Measurements from ENCODE around the gene TJP2.

GRCh38 chr9:69197687-69198086 lies 23.6 kb downstream of the TJP2 start:
- TF ChIP-seq, protein P1, sequence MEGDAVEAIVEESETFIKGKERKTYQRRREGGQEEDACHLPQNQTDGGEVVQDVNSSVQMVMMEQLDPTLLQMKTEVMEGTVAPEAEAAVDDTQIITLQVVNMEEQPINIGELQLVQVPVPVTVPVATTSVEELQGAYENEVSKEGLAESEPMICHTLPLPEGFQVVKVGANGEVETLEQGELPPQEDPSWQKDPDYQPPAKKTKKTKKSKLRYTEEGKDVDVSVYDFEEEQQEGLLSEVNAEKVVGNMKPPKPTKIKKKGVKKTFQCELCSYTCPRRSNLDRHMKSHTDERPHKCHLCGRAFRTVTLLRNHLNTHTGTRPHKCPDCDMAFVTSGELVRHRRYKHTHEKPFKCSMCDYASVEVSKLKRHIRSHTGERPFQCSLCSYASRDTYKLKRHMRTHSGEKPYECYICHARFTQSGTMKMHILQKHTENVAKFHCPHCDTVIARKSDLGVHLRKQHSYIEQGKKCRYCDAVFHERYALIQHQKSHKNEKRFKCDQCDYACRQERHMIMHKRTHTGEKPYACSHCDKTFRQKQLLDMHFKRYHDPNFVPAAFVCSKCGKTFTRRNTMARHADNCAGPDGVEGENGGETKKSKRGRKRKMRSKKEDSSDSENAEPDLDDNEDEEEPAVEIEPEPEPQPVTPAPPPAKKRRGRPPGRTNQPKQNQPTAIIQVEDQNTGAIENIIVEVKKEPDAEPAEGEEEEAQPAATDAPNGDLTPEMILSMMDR (conservative IDR thresholded peaks at IDR 0.05; ENCODE audit: low read depth, low read length): no peak
- TF ChIP-seq EZH2 (IDR thresholded peaks at IDR 0.05; ENCODE audit: low read length, unreplicated experiment) (no peak), EZH2phosphoT487 (IDR thresholded peaks at IDR 0.05; ENCODE audit: borderline replicate concordance, low read length) (no peak)

All from PC-3 (cell line).